Tibial nerve (tissue), 4 donors: Measurements from ENCODE around the gene KIF3A.

Source experiments
- CTCF ChIP-seq, 5 experiments: fragments of 200-600 bp in 3 of 5; fragments of 450-650 bp in 2 of 5; sonication (generic) in 3 of 5; IDR thresholded peaks; one replicate each; pipeline ENCODE4 v1.5.1; 2016 to 2019; ENCODE audit warnings: antibody characterized with exemption in 5 of 5, mild to moderate bottlenecking in 3 of 5, moderate library complexity in 2 of 5
- EP300 ChIP-seq, 2 donors: sonication (generic); formaldehyde crosslinking; IDR thresholded peaks; one replicate each; pipeline ENCODE4 v1.6.1; 2017; ENCODE audit warnings: antibody characterized with exemption in 2 of 2, mild to moderate bottlenecking in 1 of 2
- POLR2A ChIP-seq, 2 donors: fragments of 450-650 bp; IDR thresholded peaks; one replicate each; pipeline ENCODE4 v1.6.1; 2017; ENCODE audit warnings: antibody characterized with exemption in 2 of 2, mild to moderate bottlenecking in 2 of 2, moderate library complexity in 2 of 2

- TF ChIP-seq CTCF (IDR thresholded peaks at IDR 0.05) (no peak), POLR2A (IDR thresholded peaks at IDR 0.05) (no peak), EP300 (IDR thresholded peaks at IDR 0.05) (no peak)
These were observed 49.4 kb downstream of the KIF3A start for GRCh38 chr5:132687995-132688394.
